Lung (tissue), 12 donors: ENCODE results near the gene TTC39C. TPM values are rescaled to one million over a fixed set of nuclear protein-coding genes. Genes with fewer than 3 reads are reported as not detected.

Experiments used
- ATAC-seq: fragments of 200-7000 bp; cut with Tn5 transposase; one replicate; pipeline ENCODE4 v1.9.1; 2020; ENCODE audit warnings: moderate number of reproducible peaks; ENCODE audit not compliant: insufficient read depth, low FRiP score
- DNase-seq, 3 donors: peaks; one replicate each; pipeline ENCODE4 v3.0.0-alpha.2; 2013 to 2017
- H3K27ac ChIP-seq, 2 donors: one replicate each; pipeline ENCODE4 v1.5.1; 2013; ENCODE audit warnings: mild to moderate bottlenecking in 2 of 2, moderate library complexity in 2 of 2, control low read depth in 1 of 2, inconsistent platforms in 1 of 2, low read depth in 1 of 2, low read length in 1 of 2
- H3K27me3 ChIP-seq, 3 donors: one replicate each; pipeline ENCODE4 v1.5.1; 2013; ENCODE audit warnings: low read length in 2 of 3; ENCODE audit not compliant: control insufficient read depth in 3 of 3, insufficient read depth in 3 of 3
- H3K36me3 ChIP-seq, 4 donors: one replicate each; pipeline ENCODE4 v1.5.1; 2013; ENCODE audit warnings: low read length in 4 of 4, mild to moderate bottlenecking in 1 of 4, moderate library complexity in 1 of 4; ENCODE audit not compliant: control insufficient read depth in 4 of 4, insufficient read depth in 4 of 4
- H3K4me1 ChIP-seq, 5 donors: one replicate each; pipeline ENCODE4 v1.5.1; 2013; ENCODE audit warnings: low read length in 5 of 5, mild to moderate bottlenecking in 2 of 5, moderate library complexity in 1 of 5; ENCODE audit not compliant: control insufficient read depth in 5 of 5, insufficient read depth in 5 of 5
- H3K4me3 ChIP-seq: one replicate; pipeline ENCODE4 v1.5.1; 2013; ENCODE audit warnings: mild to moderate bottlenecking, control low read depth, moderate library complexity
- H3K9ac ChIP-seq, 2 donors: one replicate each; pipeline ENCODE4 v1.5.1; 2013; ENCODE audit warnings: low read length in 2 of 2, control low read depth in 1 of 2; ENCODE audit not compliant: insufficient read depth in 1 of 2
- H3K9me3 ChIP-seq, 4 donors: one replicate each; pipeline ENCODE4 v1.5.1; 2013; ENCODE audit warnings: low read length in 3 of 4, mild to moderate bottlenecking in 1 of 4, moderate library complexity in 1 of 4; ENCODE audit not compliant: control insufficient read depth in 4 of 4, insufficient read depth in 3 of 4
- WGBS, 2 donors: extraction: QIAGEN DNeasy Blood & Tissue Kit; methylation state at CpG; one replicate each; pipeline ENCODE4 v1.1.7; 2013; 5-methylcytosine and 5-hydroxymethylcytosine counted together
- polyA plus RNA-seq, 2 donors: library from polyadenylated mRNA; stranded (reverse); fragments of 200-250 nt; gene quantifications; one replicate each; pipeline ENCODE4 v1.2.1, GENCODE V29; 2013
- total RNA-seq, 2 donors: library from RNA; depleted of rRNA in 1 of 2; stranded (reverse); fragments of >200 nt in 1 of 2; gene quantifications; one replicate each; pipeline ENCODE4 v1.2.1, GENCODE V29; 2014 to 2021
- TF ChIP-seq, protein P1 (sequence below): IDR thresholded peaks from 2 replicates; pipeline ENCODE4 v1.5.1; 2012; ENCODE audit warnings: mild to moderate bottlenecking; ENCODE audit errors: control extremely low read depth, extremely low read depth
- donor health status: control.
- donor health status: control.
- donor health status: Bipolar disorder and iron deficiency.
- donor health status: healthy.
- donor health status: DM: yes; HTN: yes; CAD: no.

TTC39C gene
- total and polyA plus RNA-seq, 4 donors: 6.0 to 33.5 (median 19.3) TPM

DNA sequence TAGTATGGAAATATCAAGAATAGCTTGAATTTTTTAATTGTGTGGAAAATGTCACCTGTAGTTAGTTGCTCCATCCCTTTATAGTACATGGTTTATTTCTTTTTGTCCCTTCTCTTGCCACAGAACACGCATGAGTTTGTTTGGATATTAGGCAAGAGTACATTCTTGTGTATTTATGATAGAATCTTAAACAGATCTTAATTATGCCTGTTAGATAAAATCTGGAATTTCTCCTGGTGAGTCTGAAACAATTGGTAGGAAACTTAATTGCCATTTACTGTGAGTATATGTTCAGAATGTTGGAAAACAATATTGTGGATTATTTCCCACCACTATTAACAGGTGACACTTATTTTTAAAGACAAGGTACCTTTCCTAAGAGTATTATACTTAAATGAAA, 94.1 kb downstream of the TTC39C start:
- Histone ChIP-seq H3K9ac (no peak overlapping the region), H3K4me3 (no peak overlapping the region), H3K36me3 (peaks cover 0 to 3% (median 0%) of the 10 kb centered on the region in 4 donors), H3K4me1 (no peaks in the 10 kb centered on the region), H3K27ac (no peak overlapping the region), H3K27me3 (no peaks in the 10 kb centered on the region), H3K9me3 (no peaks in the 10 kb centered on the region)
- no peak for DNase-seq
- no peak for ATAC-seq
- TF ChIP-seq, protein P1, sequence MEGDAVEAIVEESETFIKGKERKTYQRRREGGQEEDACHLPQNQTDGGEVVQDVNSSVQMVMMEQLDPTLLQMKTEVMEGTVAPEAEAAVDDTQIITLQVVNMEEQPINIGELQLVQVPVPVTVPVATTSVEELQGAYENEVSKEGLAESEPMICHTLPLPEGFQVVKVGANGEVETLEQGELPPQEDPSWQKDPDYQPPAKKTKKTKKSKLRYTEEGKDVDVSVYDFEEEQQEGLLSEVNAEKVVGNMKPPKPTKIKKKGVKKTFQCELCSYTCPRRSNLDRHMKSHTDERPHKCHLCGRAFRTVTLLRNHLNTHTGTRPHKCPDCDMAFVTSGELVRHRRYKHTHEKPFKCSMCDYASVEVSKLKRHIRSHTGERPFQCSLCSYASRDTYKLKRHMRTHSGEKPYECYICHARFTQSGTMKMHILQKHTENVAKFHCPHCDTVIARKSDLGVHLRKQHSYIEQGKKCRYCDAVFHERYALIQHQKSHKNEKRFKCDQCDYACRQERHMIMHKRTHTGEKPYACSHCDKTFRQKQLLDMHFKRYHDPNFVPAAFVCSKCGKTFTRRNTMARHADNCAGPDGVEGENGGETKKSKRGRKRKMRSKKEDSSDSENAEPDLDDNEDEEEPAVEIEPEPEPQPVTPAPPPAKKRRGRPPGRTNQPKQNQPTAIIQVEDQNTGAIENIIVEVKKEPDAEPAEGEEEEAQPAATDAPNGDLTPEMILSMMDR: no peak
- 67 to 71% methylated on average over 1 of the region's 1 CpG for WGBS, 2 donors

DNA sequence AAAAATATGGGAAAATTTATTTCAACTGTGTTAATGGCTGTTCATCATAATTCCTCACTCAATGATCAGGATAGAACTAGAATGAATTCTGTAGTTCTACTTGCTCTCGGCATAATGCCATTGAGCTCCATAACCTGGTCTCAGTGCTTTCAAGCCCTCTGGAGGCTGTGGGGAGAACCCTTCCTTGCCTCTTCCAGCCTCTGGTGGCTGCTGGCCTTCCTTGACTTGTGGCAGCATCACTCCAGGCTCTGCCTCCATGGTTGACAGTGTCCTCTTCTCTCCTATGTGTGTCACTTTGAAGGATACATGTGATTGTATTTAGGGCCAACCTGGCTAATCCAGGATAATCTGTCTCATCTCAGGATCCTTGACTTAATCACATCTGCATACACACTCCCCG, 97.4 kb downstream of the TTC39C start:
- Histone ChIP-seq H3K27me3 (no peaks in the 10 kb centered on the region), H3K9me3 (no peaks in the 10 kb centered on the region), H3K4me1 (no peaks in the 10 kb centered on the region), H3K9ac (no peak overlapping the region), H3K4me3 (no peak overlapping the region), H3K27ac (no peak overlapping the region), H3K36me3 (peaks cover 0 to 3% (median 1%) of the 10 kb centered on the region in 4 donors)
- no peak for DNase-seq
- no peak for ATAC-seq
- TF ChIP-seq, protein P1: no peak
- WGBS, 2 donors: 95 to 98% methylated on average over 2 of the region's 2 CpGs

DNA sequence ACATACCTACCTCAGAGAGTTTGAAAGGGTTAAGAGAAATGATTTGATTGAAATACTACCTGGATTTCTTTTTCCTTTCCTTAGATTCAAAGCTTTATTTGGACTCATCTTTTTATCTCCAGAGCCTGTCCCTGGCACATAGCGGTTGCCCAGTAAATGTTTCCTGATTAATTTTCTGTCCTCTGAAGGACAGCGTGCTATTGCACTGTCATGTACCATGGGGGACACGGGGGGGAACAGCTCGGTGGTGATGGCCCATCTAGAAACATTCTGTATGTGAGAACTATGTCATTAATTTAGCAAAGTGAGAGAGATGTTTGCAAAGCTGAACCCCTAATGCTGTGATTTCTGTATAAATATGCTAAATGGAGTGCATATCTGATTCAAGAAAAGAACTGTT, 97.9 kb downstream of the TTC39C start:
- Histone ChIP-seq H3K9me3 (no peaks in the 10 kb centered on the region), H3K4me3 (no peak overlapping the region), H3K27me3 (no peaks in the 10 kb centered on the region), H3K36me3 (peaks cover 0 to 3% (median 1%) of the 10 kb centered on the region in 4 donors), H3K4me1 (no peaks in the 10 kb centered on the region), H3K9ac (no peak overlapping the region), H3K27ac (no peak overlapping the region)
- TF ChIP-seq, protein P1: no peak
- 94% methylated on average over 4 of the region's 4 CpGs for WGBS, 2 donors
- DNase-seq (no peak), ATAC-seq (no peak)
